ENCODE measurements around the gene GGNBP2.

GGNBP2 gene

DNA sequence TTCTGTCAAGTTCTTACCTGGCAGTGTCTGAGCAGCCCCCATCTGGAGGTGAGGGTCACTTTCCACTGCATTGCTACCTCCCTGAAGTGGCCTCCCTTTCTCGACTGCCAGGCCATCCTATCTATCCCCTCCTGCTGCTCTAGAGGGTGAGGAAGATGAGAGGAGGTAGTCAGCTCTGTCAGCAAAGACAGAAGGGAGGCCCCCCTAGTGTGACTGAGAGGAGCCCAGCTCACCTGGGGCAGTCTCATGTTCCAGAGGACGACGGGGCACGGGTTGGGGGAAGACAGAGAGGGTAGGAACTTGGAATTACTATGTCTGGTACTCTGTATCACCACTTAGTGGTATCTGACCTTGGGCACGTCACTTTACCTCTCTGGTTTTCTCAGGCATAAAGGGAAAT, 32.1 kb upstream of the GGNBP2 start:
- DNase-seq (ENCODE audit: low read depth in 3 of 3, low spot score in 1 of 3) = no peak

DNA sequence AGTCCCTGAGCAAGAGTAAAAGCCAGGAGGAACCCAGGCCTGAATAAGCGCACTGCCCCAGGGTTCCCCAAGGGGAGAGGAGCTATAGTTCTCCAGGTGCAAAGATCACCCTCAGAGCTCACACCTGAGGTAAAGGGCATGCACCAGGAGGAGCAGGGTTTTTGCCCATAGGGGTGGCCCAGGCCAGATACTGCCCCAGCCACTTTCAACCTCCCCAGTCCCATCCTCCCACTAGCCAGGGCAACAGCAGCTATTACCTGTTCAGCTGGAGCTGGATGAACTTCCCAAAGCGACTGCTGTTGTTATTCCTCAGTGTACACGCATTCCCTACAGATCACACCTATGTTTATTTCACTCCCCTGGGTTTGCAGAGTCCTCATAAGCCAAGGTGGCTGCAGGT, 29.9 kb upstream of the GGNBP2 start:
- DNase-seq (ENCODE audit: low read depth in 3 of 3, low spot score in 1 of 3) = no peak

DNA sequence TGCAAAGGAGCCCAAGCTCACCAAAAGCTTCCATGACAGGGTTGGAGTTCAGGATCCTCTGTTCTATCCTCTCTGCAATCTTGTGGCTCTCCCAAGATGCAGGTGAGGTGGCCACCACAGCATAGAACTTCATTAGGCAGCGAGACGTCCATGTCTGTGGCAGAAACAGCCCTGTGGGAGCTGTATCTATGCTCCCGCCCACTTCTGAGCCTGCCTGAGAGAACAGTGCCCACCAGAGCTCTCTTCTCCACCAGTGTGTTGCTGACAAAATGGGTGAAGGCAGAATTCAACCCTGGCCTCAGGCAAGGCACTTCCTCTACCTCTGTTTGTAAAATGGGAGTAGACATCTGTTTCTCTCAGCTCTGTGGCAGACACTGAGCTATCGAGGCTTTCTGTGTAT, 28.9 kb upstream of the GGNBP2 start:
- no peak for DNase-seq (ENCODE audit: low read depth in 3 of 3, low spot score in 1 of 3)

DNA sequence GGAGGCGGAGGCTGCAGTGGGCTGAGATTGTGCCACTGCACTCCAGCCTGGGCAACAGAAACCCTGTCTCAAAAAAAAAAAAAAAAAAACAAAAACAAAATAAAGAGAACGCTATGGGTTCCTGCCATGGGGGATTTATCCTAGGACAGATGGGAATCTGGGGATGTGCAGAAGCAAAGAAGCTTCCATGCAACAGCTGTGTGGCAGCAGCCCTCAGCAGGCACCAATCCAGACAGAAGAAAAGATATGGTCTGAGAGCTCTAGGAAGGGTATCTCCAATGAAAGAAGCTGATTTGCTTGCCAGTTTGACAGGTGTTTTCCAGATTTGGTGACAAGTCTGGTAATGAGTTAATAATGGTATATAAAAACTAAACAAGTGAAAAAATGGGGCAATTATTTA, 21.6 kb upstream of the GGNBP2 start:
- no peak for DNase-seq (ENCODE audit: low read depth in 3 of 3, low spot score in 1 of 3)

DNA sequence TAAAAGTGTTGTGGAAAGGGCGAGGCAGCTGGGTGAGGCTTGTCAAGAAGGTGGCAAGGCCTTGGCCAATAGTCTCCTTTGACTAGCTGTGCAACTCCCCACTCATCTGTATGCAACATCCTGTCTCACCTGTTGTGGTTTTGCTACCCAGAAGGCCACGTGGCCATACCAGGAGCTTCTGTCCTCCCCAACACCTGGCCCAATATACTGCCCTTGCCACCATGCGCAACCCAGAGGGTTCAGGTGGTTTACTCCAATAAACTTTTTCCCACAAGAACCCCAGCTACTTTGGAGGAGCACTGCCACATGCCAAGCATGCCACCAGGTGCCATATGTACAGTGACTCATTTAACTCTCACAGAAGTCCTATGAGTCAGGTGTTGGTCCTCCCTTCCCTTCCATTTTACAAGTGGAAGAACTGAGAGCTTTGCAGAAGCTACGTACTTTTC, 20.3 kb upstream of the GGNBP2 start:
- DNase-seq (ENCODE audit: low read depth in 3 of 3, low spot score in 1 of 3) = no peak

DNA sequence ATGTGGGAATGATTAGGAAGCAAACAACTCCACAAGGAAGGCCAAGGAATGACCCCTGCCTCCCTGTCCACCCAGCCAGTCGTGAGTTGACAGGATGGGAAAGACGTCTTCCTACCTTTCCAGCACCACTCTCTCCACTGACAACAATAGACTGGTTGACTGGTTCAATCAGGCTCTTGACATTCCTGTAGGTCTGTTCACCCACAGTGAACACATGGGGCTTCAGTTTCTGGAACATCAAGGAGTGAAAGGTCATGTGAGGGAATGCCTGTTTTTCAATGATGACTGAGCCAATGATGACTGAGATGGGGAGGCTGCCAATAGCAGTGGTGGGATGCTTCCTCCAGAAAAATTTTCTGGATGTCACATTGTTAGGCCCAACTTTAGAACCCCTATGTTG, 19.6 kb upstream of the GGNBP2 start:
- no peak for DNase-seq (ENCODE audit: low read depth in 3 of 3, low spot score in 1 of 3)

DNA sequence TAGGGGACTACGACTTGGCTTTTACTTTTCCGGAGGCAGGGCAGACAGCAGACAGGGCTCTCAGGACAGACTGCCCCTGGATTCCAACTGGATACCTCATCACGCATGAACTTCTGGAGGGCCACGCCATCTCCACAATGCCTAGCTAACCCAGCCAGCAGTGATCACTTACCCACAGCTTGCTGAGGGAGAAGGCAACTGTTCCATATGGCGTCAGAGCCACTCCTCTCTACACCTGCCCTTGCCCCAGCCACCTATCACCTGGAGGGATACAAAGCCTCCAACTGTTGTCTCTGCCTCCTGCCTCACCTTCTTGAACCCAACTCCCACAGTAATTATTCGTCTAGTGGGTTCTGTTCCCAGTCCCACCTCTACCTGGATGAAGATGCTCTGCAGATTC, 18.8 kb upstream of the GGNBP2 start:
- DNase-seq (ENCODE audit: low read depth in 3 of 3, low spot score in 1 of 3) = no peak

DNA sequence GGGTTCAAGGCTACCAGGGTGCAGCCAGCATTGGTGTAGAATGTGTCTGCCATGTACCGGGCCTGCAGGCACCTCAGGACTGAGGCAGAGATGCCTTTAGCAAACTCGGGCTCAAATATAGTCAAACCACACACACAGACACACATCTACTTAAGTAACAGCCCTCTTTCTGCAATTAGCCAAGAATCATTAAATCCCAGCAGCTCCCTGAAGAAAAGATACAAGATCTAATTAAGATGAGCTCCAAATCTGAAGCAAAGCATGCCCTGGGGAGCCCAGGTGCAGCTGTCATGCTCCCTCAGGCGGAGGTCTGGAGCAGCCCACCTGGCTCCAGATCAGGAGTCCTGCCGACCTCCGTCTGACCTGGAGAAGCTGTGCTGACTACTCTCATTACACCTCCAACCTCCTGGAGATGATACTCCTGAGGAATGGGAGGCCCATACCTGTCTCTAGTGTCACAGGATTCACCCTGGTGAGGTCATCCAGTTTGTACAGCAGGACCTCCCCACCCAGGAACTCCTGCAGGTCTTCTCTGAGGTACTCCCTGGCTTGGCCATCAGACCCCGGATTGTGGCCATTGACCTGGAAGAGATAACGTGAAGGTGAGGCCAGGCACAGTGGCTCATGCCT, 17.0 kb upstream of the GGNBP2 start:
- DNase-seq (ENCODE audit: low read depth in 3 of 3, low spot score in 1 of 3) = no peak

DNA sequence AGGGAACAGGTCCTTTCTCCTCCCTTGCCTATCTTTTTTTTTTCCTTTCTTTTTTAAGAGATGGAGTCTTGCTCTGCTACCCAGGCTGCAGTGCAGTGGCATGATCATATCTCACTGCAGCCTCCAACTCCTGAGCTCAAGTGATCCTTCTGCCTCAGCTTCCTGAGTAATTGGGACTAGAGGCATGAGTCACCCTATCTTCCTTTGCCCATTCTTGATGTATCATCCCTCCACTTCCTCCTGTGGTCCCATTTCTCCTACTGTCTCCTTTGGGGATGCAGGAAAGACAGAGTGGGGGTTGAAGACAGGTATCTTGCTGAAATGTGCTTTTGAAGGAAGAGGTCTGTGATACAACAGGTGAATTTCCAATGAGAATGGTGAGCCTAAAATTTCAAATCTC, 15.6 kb upstream of the GGNBP2 start:
- no peak for DNase-seq (ENCODE audit: low read depth in 3 of 3, low spot score in 1 of 3)

DNA sequence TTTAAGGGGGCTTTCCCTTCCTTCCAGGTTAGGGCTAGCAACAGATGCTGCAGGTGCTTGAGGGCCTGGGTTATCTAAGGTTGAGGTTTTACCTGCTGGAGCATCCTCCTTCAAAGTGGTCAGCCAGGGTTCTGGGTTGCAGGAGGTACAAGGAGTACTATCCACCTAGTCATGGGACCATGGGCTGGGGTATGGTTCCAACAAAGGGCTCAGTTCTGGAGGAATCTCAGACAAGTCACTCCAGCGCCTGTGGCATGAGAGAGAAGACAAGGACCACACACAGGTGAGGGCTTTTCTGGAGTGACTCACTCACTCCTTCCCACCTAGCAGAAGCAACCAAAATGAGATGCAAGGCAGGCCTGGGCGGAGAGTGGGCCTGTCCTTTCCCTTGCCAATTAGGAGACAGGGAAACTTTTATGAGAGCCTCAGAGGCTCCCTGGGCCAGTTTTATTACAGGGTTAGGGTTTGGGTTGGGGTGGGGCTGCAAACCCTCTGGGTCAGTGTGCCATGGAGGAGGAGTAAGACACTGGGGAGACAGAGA, 12.2 kb upstream of the GGNBP2 start:
- no peak for DNase-seq (ENCODE audit: low read depth in 3 of 3, low spot score in 1 of 3)

DNA sequence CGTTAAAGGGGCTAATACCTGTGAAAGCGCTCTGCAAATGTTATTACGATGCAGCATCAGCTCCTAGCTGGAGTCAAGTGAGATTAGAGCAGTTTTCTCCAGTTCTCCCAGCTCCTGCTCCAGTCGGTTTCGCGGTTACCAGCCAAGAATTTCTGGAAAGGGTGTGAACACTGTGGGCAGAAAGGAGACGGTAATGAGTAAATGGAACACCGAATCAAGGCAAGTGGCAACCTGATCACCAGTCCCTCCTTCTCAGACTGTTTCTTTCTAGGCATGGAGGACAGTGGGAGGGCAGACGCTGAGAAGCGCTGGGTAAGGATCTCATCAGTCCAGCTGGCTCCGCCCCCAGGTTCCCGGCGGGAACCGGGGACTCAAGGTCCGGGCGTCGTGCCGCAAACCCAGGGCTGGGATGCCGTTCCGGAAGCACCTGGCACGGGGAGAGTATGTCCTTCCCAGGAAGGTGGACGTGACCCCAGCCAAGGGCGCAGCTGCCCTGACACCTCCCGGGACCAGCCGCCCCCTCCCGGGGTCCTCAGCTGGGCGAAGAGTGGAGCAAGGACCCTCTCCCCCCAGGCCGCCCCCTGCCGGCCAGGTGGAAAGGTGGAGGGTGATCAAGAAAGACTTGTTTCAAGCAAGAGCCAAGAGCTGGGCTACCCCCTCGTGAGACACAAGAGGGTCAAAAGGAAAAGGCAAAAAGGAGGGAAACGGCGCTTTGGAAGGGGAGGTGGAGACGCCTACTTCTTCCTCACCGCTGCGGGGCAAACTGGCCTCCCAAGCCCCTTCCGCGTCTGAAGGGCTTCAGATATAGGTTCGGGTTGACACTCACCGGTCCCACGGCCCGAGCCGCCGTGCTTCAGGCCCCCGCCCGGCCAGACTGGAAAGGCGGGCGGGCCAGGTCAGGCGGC, 10.5 kb upstream of the GGNBP2 start:
- peak in 1 of 3 donors; percentile 41 for DNase-seq (ENCODE audit: low read depth in 3 of 3, low spot score in 1 of 3)

DNA sequence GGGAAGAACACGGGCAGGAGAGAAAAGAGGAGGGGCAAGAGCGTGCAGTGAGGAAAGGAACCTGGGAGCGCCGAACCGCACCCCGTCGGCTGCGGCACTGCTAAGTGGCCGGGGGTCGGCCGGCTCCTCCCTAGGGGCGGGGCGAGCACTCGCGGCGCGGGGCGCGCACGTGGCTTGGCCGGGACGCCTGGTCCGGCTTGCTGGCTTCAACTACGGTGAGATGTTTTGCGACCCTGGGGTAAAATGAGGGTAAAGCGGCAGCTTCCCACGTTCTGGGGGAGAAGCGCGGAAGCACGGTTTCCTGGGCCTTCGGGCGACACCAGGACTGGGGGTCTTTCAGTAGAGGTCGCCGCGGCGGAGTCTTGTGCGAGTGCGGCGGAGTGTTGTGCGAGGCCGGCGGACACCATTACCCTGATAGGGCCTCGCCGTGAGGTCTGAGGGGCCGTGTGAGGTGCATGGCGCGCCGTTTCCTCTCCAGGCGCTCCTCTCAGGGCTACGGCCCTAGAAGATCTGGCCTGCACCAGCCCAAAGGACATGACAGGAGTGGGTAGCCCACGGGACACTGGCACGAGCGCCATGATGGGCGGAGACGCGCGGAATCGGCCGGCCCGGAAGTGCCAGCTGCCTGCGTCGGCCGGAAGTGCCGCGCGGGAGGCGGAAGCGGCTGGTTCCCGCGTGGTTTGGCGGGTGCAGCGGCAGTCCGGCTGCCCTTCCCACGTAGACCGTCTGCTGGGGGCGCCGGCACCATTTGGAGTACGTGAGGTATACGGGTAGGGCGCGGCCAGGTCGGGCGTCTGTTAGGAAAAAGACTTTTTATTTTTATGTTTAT, 9.7 kb upstream of the GGNBP2 start, which contains the start of the genes MYO19 and PIGW:
Gene MYO19, minus strand, starts transcription at position 29 of the 829 bp plus-strand sequence. CDS start 2,330 bp downstream, outside the sequence.
Gene PIGW, plus strand, starts transcription at position 148 of the 829 bp plus-strand sequence. CDS start 2,115 bp downstream, outside the sequence.
- DNase-seq (ENCODE audit: low read depth in 3 of 3, low spot score in 1 of 3) = peak; percentile 67 to 83 (median 71)

DNA sequence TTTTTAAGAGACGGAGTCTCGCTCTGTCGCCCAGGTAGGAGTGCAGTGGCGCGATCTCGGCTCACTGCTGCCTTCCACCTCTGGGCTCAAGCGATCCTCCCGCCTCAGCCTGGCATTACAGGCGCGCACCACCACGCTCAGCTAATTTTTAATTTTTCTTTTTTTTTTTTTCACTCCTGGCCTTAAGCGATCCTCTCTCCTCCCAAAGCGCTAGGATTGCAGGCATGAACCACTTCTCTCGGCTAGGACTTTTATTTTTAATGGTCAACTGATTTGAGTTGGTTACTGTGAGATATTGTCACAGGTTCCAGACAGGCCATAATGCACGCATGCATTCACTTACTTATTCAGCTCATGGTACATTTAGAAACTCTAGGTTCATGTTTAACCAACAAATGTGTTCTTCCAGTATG, 9.0 kb upstream of the GGNBP2 start:
- no peak for DNase-seq (ENCODE audit: low read depth in 3 of 3, low spot score in 1 of 3)

DNA sequence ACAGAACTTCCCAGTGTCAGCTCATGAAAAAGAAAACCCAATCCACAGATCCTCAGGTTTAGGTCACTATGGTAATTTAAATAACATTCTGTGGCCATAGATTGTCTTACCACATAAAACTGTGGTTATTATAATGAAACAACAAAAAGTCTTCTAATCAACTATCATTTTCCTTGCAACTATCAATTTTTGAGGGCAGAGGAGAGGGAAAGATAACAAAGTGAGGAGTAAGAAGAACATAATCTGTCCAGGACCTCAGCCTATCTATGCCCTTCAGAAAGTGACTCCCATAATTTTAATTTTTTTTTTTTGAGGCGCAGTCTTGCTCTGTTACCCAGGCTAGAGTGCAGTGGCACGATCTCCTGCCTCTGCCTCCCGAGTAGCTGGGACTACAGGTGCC, 4.0 kb upstream of the GGNBP2 start:
- no peak for DNase-seq (ENCODE audit: low read depth in 3 of 3, low spot score in 1 of 3)

DNA sequence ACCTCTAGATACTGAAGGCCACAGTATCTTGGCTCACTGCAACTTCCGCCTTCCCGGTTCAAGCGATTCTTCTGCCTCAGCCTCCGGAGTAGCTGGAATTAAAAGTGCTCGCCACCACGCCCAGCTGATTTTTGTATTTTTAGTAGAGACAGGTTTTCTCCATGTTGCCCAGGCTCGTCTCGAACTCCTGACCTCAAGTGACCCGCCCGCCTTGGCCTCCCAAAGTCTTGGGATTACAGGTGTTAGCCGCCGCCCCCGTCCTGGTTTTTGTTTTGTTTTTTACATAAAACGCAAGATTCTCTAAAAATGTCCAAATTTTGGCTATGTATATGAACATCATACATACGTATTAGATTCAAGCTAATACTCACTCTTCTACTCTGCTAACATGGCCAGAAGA, 2.0 kb upstream of the GGNBP2 start:
- no peak for DNase-seq (ENCODE audit: low read depth in 3 of 3, low spot score in 1 of 3)

DNA sequence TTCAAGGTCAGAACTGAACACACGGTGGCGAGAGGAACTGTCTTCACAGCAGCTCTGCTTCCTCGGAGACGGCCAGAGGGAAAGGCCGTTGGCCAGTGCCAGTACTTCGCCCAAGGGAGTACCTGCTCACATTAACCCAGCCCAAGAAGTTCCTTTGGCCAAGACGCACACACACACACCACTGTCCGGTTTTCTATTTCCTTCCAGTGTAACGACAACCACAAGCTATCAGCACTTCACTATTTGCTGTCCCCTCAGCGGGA, 744 bp upstream of the GGNBP2 start:
- DNase-seq (ENCODE audit: low read depth in 3 of 3, low spot score in 1 of 3) = no peak

DNA sequence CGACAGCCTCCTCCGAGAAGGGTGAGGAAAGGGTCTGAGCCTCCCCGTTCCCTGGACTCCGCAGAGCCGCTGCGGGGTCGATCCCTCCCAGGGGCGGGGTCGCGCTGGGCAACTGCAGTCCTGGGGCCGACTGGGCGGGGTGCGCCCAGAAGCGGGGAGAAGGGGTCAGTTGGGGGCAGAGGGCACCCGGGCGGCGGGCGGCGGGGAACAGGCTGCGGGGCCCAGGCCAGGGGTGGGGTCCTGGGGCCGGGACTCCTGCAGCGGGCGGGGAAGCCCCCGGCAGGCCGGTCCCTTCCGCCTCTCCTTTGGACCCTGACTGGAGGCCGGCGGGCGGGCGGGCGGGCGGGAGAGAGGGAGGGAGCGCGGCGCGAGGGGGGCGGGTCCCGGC, 352 bp downstream of the GGNBP2 start:
- DNase-seq (ENCODE audit: low read depth in 3 of 3, low spot score in 1 of 3) = no peak

DNA sequence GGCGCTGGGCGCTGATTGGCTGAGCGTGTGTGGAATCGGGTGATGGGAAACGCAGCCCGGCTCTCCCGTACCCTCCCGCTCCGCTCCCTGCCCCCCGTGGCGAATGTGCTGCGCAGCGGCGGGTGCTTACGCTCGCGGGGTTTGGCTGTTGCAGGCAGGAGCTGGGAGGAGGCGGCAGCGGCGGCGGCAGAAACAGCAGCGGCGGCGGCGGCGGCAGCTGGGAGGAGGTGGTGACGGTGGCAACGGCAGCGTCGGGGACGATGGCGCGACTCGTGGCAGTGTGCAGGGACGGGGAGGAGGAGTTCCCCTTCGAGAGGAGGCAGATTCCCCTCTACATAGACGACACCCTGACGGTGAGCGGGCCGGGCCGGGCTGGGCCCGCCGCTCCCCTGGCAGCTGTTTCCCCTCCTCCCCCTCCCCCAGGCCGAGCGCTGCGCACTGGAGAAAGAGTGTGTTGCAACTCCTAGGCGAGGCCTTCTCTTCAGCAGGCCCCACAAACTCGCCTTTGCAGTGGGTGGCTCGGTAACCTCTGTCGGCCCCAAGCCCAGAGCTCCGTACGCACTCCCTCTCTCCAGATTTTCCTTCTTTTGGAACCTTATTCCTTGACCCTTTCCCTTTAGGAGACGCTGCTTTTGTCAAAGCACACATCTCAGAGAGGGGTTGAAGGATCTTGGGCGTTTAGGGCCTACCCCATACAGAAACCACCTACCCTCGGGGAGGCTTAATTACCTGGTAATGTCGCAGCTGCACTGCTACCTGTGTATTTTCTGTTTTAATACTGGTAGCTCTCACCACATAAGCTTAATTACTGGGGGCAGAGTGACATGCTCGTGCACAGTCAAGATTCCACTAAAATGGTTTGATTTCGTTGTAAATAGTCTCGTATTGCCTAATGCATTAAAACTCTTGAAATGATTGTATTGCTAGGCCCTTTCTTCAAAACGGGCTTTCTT, 1.0 kb downstream of the GGNBP2 start:
- DNase-seq (ENCODE audit: low read depth in 3 of 3, low spot score in 1 of 3) = peak; percentile 88 to 95 (median 90)

DNA sequence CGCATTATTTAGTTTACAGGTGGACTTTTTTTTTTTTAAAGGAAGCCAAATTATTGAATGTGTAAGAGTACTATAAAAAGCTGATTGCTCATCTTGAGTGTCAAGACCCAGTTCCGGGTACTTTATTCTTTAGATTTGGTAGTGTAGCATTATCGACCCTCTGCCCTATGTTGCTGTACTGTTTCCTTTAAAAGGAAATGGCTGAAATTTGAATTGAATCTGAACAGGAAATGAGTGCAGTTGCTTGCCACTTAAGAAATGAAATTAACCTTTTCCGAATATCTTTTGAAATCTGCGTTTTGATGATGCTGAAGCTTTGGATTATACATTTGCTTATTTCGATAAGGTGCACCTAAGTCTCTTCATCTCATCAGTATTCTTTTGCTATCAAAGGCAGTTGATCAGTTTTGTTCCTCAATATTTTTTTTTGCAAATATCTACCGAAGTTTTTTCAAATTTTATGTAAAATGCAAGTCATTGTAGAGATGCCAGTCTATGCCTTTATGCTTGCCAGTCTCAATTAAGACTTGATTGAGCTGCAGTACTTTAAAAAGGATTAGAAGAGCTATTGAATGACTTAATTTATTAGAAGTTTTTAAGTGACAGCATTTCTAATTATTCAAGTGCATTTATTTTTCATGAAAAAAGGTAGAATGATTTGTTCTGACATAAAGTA, 1.8 kb downstream of the GGNBP2 start:
- no peak for DNase-seq (ENCODE audit: low read depth in 3 of 3, low spot score in 1 of 3)

DNA sequence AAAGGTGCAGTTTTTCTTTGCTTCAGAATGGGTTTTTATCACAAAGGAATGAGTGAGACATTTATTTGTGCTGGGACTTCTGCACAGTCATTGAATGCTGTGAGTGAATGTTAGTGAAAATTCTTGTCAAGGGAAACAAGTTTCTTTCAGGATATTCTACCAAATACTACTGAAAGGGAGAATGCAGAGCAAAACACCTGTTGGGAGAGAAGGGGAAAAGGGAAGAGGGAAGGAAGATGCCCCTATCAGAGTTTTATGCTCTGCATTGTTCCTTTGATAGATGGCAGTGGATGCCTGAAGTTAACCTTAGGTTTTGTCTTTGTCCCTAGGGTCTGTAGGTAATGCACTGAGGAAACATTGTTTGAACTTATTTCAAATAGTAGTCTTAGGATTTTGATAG, 3.1 kb downstream of the GGNBP2 start:
- DNase-seq (ENCODE audit: low read depth in 3 of 3, low spot score in 1 of 3) = no peak
